MCF 10A (cell line): Measurements from ENCODE around the gene ALPK1. TPM values are rescaled to one million over a fixed set of nuclear protein-coding genes. Genes with fewer than 3 reads are reported as not detected.

Source experiments
- BruUV-seq: library from RNA; stranded (reverse); fragments of 400-500 nt; replicated peaks from 2 replicates; lab custom pipeline; 2021; lab: Mats Ljungman, UMichigan
- CTCF ChIA-PET: fragments of 300-600 bp; sonication (Branson Sonifier 250); formaldehyde crosslinking; extraction: SDS; loops from one replicate; lab custom pipeline; 2021; ENCODE audit warnings: antibody characterized with exemption, inconsistent platforms; lab: Yijun Ruan, JAX
- POLR2A ChIA-PET: fragments of 300-600, 350-650 bp; sonication (Branson Sonifier 250); formaldehyde crosslinking; extraction: SDS; loops from one replicate; lab custom pipeline; 2020; ENCODE audit warnings: antibody characterized with exemption, inconsistent platforms; lab: Yijun Ruan, JAX
- DNase-seq: peaks from one replicate; pipeline ENCODE4 v3.0.0-alpha.2; 2018; ENCODE audit not compliant: unreplicated experiment
- H3K27ac Mint-ChIP-seq: one replicate; pipeline ENCODE4 v1.8.0; 2022; ENCODE audit warnings: mild to moderate bottlenecking, low read depth, mixed read lengths; ENCODE audit not compliant: unreplicated experiment
- H3K27me3 Mint-ChIP-seq: one replicate; pipeline ENCODE4 v1.8.0; 2022; ENCODE audit warnings: mixed read lengths; ENCODE audit not compliant: insufficient read depth, unreplicated experiment
- H3K36me3 Mint-ChIP-seq: one replicate; pipeline ENCODE4 v1.8.0; 2022; ENCODE audit warnings: mild to moderate bottlenecking, moderate library complexity, mixed read lengths; ENCODE audit not compliant: insufficient read depth, unreplicated experiment
- H3K4me1 Mint-ChIP-seq: one replicate; pipeline ENCODE4 v1.8.0; 2022; ENCODE audit warnings: mixed read lengths; ENCODE audit not compliant: insufficient read depth, unreplicated experiment
- H3K4me3 Mint-ChIP-seq: one replicate; pipeline ENCODE4 v1.8.0; 2022; ENCODE audit warnings: mild to moderate bottlenecking, moderate library complexity, mixed read lengths; ENCODE audit not compliant: unreplicated experiment
- H3K9me3 Mint-ChIP-seq: one replicate; pipeline ENCODE4 v1.8.0; 2022; ENCODE audit warnings: mixed read lengths; ENCODE audit not compliant: unreplicated experiment
- intact Hi-C: fragments of 100-400 bp; cut with micrococcal nuclease; formaldehyde crosslinking; loops from 2 replicates; pipeline ENCODE4 v1.14.1; 2022
- total RNA-seq: library from RNA; stranded (reverse); gene quantifications from 2 replicates; pipeline ENCODE4 v1.2.3, GENCODE V29; 2022
- TF ChIP-seq, protein P1 (sequence below): fragments of 200-600 bp; IDR thresholded peaks from one replicate; pipeline ENCODE4 v1.8.0; 2022; ENCODE audit warnings: antibody characterized with exemption, mild to moderate bottlenecking; ENCODE audit not compliant: unreplicated experiment

ALPK1 gene
- total RNA-seq, 1 experiment from 2014 or later = 20.3 TPM

- CTCF ChIA-PET = no interaction called here
Observed at GRCh38 chr4:112379306-112379705, 82.1 kb downstream of the ALPK1 start.

DNA sequence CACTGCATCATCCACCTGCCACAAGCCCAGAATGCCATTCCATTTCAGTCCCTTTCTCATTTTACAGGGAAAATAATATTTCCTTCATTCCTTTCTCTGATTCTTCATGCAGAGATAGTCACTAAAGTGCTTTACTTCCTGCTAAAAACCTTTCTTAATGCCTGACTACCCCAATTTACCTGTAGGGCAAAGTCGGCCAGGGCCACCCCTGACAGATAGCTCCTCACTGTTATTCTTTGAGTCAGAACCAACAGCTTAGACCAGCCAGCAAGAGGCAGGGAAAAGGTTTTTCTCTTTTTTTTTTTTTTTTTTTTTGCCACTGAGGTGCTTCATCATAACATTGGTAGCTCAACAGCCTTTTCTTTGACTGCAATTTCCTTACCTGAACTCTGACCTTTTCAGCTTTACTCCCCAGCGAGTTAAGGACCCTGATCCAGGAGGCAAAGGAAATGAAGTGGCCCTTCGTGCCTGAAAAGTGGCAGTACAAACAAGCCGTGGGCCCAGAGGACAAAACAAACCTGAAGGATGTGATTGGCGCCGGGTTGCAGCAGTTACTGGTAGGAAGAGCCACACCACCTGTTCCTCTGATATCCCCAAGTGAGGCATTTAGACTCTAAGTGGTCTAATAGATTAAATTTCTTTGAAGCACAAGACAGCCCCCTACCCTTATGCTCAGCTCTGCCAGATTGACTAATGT is 85.0 kb downstream of the ALPK1 start:
- TF ChIP-seq, protein P1, sequence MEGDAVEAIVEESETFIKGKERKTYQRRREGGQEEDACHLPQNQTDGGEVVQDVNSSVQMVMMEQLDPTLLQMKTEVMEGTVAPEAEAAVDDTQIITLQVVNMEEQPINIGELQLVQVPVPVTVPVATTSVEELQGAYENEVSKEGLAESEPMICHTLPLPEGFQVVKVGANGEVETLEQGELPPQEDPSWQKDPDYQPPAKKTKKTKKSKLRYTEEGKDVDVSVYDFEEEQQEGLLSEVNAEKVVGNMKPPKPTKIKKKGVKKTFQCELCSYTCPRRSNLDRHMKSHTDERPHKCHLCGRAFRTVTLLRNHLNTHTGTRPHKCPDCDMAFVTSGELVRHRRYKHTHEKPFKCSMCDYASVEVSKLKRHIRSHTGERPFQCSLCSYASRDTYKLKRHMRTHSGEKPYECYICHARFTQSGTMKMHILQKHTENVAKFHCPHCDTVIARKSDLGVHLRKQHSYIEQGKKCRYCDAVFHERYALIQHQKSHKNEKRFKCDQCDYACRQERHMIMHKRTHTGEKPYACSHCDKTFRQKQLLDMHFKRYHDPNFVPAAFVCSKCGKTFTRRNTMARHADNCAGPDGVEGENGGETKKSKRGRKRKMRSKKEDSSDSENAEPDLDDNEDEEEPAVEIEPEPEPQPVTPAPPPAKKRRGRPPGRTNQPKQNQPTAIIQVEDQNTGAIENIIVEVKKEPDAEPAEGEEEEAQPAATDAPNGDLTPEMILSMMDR = no peak
- no peak overlapping the region for H3K27ac Mint-ChIP-seq
- H3K27me3 Mint-ChIP-seq = no peaks in the 10 kb centered on the region
- POLR2A ChIA-PET = no interaction called here
- H3K9me3 Mint-ChIP-seq = no peaks in the 10 kb centered on the region
- DNase-seq = no peak
- no TSS peak for BruUV-seq
- intact Hi-C loops = no loop called here
- CTCF ChIA-PET = interaction anchor here (0.6 to 1.5 kb wide), 3 partner anchors 14 to 202 kb away, joined by 4 to 5 read pairs (median 4); no protein-coding TSS in a partner anchor
- H3K36me3 Mint-ChIP-seq = peaks cover 7% of the 10 kb centered on the region
- no peaks in the 10 kb centered on the region for H3K4me1 Mint-ChIP-seq
- H3K4me3 Mint-ChIP-seq = no peak overlapping the region

More at GRCh38 chr4:112379306-112379705, 82.1 kb downstream of the ALPK1 start:
- H3K27ac Mint-ChIP-seq = no peak overlapping the region
- H3K4me1 Mint-ChIP-seq = no peaks in the 10 kb centered on the region
- H3K27me3 Mint-ChIP-seq = no peaks in the 10 kb centered on the region
- H3K4me3 Mint-ChIP-seq = no peak overlapping the region
- TF ChIP-seq, protein P1 = no peak
- no peaks in the 10 kb centered on the region for H3K9me3 Mint-ChIP-seq
- POLR2A ChIA-PET = no interaction called here
- H3K36me3 Mint-ChIP-seq = peaks cover 13% of the 10 kb centered on the region
- no peak for DNase-seq
- BruUV-seq = no TSS peak
- intact Hi-C loops = no loop called here

GRCh38 chr4:112386071-112386470 is 88.9 kb downstream of the ALPK1 start:
- no peak for DNase-seq
- Mint-ChIP-seq H3K4me3 (no peak overlapping the region), H3K36me3 (peaks cover 7% of the 10 kb centered on the region), H3K9me3 (no peaks in the 10 kb centered on the region), H3K27me3 (no peaks in the 10 kb centered on the region), H3K27ac (no peak overlapping the region), H3K4me1 (no peaks in the 10 kb centered on the region)
- intact Hi-C loops = no loop called here
- ChIA-PET POLR2A (no interaction called here), CTCF (interaction anchor here (1.4 kb wide), 1 partner anchor 18 kb away, joined by 3 read pairs; no protein-coding TSS in a partner anchor)
- TF ChIP-seq, protein P1 = no peak
- BruUV-seq = no TSS peak

DNA sequence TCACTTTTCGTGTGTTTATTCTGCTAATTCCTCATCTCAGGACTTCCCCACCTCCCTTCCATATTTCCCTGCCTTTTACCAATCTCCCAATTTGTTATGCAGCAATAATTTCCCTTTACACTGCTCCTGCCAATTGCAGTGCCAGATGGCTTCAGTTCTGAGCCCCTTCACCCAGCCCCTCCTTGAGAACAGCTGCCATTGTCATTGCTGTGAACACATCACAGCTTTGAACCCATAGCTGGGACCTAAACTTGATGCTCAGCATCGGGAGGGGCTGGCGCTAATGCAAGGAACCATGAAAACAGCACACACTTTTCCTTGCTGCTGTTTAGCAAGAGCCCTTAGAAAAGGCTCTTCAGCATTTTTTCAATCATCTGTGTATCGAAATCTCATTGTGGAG is 104.9 kb downstream of the ALPK1 start:
- TF ChIP-seq, protein P1 = no peak
- BruUV-seq = no TSS peak
- intact Hi-C loops = no loop called here
- Mint-ChIP-seq H3K36me3 (no peaks in the 10 kb centered on the region), H3K27ac (no peak overlapping the region), H3K9me3 (peaks cover 8% of the 10 kb centered on the region), H3K4me3 (no peak overlapping the region), H3K27me3 (no peaks in the 10 kb centered on the region), H3K4me1 (no peaks in the 10 kb centered on the region)
- no peak for DNase-seq
- POLR2A ChIA-PET = interaction anchor here (0.6 kb wide), 1 partner anchor 417 kb away, joined by 3 read pairs; no protein-coding TSS in a partner anchor
- CTCF ChIA-PET = no interaction called here
